LoVo (cell line): ENCODE measurements around the gene AOC3.
"Not testable (repeated sequence)": the region's sequence is repeated elsewhere in the genome, so short reads cannot be mapped to it uniquely, and the experiment has no call there.

Experiments
- DNase-seq: peaks from one replicate; pipeline ENCODE4 v3.0.0-alpha.2; 2016; ENCODE audit warnings: low spot score

Gene AOC3

GRCh38 chr17:42867694-42868261, 16.8 kb downstream of the AOC3 start:
- not testable (repeated sequence) for DNase-seq

GRCh38 chr17:42868338-42868737, 17.3 kb downstream of the AOC3 start:
- no peak for DNase-seq

DNA sequence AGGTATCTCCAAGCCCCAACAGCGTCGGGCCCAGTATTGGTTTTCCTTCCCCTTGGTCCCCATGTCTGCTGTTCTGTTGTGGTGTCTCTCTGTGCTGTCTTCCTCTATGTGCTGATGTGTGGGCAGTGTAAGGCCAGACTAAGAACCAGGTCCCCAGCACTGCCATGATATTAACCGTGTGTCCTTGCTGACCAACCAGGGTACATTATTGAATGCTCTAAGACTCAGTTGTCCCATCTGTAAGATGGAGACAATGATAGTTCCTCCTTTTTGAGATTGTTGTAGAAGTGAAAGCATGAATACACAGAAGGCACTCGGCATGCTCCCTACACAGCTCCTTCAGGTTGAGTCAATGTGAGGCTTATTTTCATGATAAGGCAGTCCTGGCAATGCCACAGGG, 20.6 kb downstream of the AOC3 start:
- no peak for DNase-seq

DNA sequence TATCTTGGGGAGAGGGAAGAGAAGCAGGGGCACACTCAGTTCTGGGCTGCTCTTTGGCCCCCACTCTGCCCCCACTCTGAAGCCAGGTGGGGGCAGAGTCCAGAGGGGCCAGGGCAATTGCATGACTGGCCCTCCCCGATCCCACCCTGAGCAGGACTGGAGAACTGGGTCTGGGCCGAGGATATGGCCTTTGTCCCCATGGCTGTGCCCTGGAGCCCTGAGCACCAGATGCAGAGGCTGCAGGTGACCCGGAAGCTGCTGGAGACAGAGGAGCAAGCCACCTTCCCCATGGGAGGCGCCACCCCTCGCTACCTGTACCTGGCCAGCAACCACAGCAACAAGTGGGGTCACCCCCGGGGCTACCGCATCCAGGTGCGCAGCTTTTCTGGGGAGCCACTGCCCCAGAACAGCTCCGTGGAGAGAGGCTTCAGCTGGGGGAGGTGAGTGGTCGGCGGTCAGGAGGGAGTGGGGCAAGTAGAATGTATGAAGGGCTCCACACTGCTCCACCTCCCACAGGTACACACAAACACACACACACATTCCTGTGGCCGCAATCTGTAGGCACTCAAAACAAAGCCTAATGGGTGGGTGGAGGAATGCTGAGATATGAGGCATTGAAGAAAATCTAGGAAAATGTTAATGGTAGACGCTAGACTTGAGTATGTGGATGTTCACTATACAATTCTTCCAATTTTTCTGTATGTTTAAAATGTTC, 21.4 kb downstream of the AOC3 start:
- no peak for DNase-seq

GRCh38 chr17:42873315-42873714, 22.3 kb downstream of the AOC3 start:
- no peak for DNase-seq

DNA sequence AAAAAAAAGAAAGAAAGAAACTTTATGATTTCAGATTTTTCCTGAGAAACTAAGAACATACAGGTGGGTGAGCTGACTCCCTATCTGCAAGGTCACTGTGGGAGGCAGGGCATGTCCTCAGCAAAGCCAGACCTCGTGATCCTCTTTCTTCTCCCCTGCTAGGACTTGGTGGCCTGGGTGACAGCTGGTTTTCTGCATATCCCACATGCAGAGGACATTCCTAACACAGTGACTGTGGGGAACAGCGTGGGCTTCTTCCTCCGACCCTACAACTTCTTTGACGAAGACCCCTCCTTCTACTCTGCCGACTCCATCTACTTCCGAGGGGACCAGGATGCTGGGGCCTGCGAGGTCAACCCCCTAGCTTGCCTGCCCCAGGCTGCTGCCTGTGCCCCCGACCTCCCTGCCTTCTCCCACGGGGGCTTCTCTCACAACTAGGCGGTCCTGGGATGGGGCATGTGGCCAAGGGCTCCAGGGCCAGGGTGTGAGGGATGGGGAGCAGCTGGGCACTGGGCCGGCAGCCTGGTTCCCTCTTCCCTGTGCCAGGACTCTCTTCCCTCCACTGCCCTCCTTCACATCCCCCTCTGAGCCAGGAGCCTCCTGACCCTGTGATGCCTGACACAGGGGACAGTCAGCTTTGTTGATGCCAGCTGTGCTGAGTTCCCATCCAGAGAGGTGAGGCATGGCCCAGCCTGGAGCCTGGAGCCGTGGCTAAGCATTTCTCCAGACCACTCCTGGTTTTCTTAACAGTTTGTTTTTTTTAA, 23.1 kb downstream of the AOC3 start:
- DNase-seq, result not testable (repeated sequence)

- no peak for DNase-seq
Observed at GRCh38 chr17:42877037-42877436, 26.0 kb downstream of the AOC3 start.

- peak; percentile 23 for DNase-seq
Observed at GRCh38 chr17:42878123-42878880, 27.3 kb downstream of the AOC3 start.

DNA sequence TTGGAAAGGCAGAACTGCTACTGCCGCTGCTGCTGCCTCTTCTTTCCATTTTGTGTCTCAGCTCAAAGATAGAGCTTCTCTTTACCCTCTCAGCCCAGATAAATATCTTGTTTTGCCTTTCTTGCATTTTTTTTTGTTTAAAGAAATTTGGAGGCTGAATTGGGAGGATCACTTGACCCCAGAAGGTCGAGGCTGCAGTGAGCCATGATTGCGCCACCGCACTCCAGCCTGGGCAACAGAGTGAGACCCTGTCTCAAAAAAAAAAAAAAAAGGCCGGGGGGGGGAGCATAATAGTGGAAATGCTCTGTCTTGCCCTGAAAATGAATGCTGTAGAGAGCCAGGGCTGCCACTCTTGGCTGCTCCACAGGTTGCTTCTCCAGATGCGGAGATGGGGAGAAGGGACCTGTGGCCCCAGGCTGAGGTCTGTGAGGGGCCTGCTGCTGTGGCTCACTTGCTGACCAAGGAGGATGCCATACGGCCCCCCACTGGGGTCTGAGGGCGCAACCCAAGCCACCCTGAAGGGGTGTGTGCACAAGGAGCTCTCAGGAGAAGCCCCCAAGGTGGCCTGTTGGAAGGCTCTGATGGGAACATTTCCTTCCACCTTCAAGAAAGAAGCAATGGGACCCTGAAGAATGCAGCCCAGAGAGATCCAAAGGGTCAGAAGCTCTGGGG, 28.1 kb downstream of the AOC3 start:
- DNase-seq, result no peak

GRCh38 chr17:42879596-42879985, 28.6 kb downstream of the AOC3 start:
- no peak for DNase-seq

DNA sequence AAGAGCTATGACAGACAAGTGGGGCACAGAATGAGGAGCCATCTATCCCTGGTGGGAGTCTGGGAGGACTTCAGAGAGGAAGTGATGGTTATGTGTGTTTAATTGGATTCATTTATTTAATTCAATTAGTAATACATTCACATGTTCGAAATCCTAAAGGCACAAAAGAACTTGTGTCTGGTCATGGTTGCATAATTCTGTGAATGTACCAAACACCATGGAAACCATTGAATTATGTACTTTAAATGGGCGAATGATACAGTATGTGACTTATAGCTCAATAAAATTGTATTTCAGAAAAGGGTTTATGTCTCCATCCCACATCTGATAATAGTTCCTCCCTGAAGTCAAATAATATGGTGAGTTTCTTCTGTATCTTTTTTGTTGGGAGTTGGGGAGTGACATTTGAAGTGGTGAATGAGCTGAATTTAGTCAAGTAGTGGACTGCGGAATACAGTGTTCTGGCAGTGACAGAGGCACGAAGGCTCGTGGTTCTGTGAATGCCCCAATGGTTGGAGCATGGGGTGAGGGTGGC, 29.8 kb downstream of the AOC3 start:
- DNase-seq, result no peak

DNA sequence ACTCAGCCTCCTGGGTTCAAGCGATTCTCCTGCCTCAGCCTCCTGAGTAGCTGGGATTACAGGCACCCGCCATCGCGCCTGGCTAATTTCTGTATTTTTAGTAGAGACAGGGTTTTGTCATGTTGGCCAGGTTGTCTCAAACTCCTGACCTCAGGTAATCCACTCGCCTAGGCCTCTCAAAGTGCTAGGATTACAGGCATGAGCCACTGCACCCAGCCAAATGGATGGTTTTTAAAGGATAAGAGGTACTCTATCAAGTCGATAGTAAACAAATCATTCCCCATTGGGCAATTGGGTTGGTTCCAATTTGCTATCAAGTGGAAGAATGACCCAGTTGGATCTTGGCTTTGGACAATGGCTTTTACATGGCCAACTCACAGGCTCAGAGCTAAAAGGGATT, 30.7 kb downstream of the AOC3 start:
- not testable (repeated sequence) for DNase-seq

GRCh38 chr17:42882166-42882565, 31.2 kb downstream of the AOC3 start:
- DNase-seq, result no peak

GRCh38 chr17:42883802-42884558, 33.0 kb downstream of the AOC3 start:
- no peak for DNase-seq

GRCh38 chr17:42885806-42886205, 34.8 kb downstream of the AOC3 start:
- DNase-seq, result not testable (repeated sequence)

GRCh38 chr17:42886283-42887176, 35.5 kb downstream of the AOC3 start:
- DNase-seq, result no peak

- no peak for DNase-seq
Observed at GRCh38 chr17:42889809-42890208, 38.8 kb downstream of the AOC3 start.

DNA sequence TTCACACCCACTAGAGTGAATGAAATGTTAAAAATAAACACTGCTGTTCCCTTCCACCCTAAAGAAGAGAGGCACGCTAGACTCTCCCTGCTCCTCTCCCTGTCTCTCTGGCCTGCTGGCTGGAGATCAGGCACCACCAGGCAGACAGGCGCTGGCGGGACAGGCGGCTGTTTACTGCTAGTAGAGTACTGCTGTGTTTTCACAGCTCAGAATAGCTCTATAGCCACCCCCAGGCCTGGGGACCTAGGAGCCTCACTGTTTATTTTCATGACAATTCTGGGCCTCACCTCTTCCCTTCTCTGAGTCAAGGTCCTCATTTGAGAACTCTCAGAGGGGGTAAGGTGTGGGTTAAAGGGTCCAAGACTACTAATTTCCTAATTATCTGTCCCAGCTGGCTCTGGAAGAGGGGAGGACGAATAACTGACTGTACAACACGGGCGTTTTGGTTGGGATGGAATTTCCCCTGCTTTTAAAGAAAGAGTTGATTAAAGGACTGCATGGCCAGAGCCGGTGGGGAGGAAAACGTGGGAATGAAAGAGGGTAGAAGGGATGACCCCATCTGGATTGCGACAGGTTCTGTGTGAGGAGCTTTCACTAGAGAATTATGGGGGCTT, 40.6 kb downstream of the AOC3 start:
- DNase-seq, result no peak

DNA sequence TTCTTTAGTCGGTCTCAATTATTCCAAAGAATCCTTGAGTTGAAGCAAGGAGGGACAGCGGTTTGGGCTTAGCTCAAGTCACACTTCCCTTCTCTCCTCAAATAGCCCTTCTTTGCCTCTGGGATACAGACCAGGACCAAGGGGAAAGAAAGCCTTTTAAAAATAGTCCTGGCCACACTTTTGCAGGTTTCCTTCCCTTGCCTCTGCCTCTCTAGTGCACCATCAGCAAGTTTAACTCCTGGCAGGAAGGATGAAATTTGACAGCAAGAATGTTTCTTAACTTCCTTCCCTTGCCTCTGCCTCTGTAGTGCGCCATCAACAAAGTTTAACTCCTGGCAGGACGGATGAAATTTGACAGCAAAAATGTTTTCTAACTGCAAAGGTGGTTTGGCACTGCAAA, 42.4 kb downstream of the AOC3 start:
- no peak for DNase-seq
